ENCODE data around the gene XKR8. TPM values are rescaled to one million over a fixed set of nuclear protein-coding genes. Genes with fewer than 3 reads are reported as not detected.

The XKR8 gene
- total RNA-seq, 2 experiments from 2014 or later = 3.4 to 3.6 TPM

GRCh38 chr1:27951396-27951795 lies 8.4 kb upstream of the XKR8 start:
- H3K4me3 Mint-ChIP-seq = no peak overlapping the region
- no peak for DNase-seq
- POLR2A ChIA-PET = interaction anchor here (1.2 kb wide), 1 partner anchor 12 kb away, joined by 3 read pairs; no protein-coding TSS in a partner anchor
- no peaks in the 10 kb centered on the region for H3K4me1 Mint-ChIP-seq (ENCODE audit: low read depth)
- no peak for ATAC-seq
- no peaks in the 10 kb centered on the region for H3K27me3 Mint-ChIP-seq
- no peaks in the 10 kb centered on the region for H3K9me3 Mint-ChIP-seq
- CTCF ChIA-PET = interaction anchor here (1.3 to 4.0 kb wide), 2 partner anchors 11 to 94 kb away, joined by 3 to 26 read pairs; no protein-coding TSS in a partner anchor
- intact Hi-C loops (cut with micrococcal nuclease) = no loop called here
- H3K36me3 Mint-ChIP-seq (ENCODE audit: low read depth) = no peaks in the 10 kb centered on the region
- no peak overlapping the region for H3K27ac Mint-ChIP-seq
- TF ChIP-seq, protein P1, sequence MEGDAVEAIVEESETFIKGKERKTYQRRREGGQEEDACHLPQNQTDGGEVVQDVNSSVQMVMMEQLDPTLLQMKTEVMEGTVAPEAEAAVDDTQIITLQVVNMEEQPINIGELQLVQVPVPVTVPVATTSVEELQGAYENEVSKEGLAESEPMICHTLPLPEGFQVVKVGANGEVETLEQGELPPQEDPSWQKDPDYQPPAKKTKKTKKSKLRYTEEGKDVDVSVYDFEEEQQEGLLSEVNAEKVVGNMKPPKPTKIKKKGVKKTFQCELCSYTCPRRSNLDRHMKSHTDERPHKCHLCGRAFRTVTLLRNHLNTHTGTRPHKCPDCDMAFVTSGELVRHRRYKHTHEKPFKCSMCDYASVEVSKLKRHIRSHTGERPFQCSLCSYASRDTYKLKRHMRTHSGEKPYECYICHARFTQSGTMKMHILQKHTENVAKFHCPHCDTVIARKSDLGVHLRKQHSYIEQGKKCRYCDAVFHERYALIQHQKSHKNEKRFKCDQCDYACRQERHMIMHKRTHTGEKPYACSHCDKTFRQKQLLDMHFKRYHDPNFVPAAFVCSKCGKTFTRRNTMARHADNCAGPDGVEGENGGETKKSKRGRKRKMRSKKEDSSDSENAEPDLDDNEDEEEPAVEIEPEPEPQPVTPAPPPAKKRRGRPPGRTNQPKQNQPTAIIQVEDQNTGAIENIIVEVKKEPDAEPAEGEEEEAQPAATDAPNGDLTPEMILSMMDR (IDR thresholded peaks at IDR 0.05) = no peak

GRCh38 chr1:27952147-27952546 lies 7.6 kb upstream of the XKR8 start:
- no peak overlapping the region for H3K4me3 Mint-ChIP-seq
- ChIA-PET POLR2A (interaction anchor here (0.7 to 1.2 kb wide), 2 partner anchors 11 to 182 kb away, joined by 3 read pairs; no protein-coding TSS in a partner anchor), CTCF (interaction anchor here (1.3 to 4.0 kb wide), 2 partner anchors 12 to 94 kb away, joined by 3 to 26 read pairs; no protein-coding TSS in a partner anchor)
- no peaks in the 10 kb centered on the region for H3K27me3 Mint-ChIP-seq
- DNase-seq (no peak), ATAC-seq (no peak)
- TF ChIP-seq, protein P1 (IDR thresholded peaks at IDR 0.05) = no peak
- intact Hi-C loops (cut with micrococcal nuclease) = no loop called here
- no peaks in the 10 kb centered on the region for H3K36me3 Mint-ChIP-seq (ENCODE audit: low read depth)
- H3K9me3 Mint-ChIP-seq = no peaks in the 10 kb centered on the region
- H3K27ac Mint-ChIP-seq = no peak overlapping the region
- no peaks in the 10 kb centered on the region for H3K4me1 Mint-ChIP-seq (ENCODE audit: low read depth)

GRCh38 chr1:27954186-27954585 lies 5.6 kb upstream of the XKR8 start:
- ATAC-seq = no peak
- H3K9me3 Mint-ChIP-seq = no peaks in the 10 kb centered on the region
- intact Hi-C loops (cut with micrococcal nuclease) = no loop called here

DNA sequence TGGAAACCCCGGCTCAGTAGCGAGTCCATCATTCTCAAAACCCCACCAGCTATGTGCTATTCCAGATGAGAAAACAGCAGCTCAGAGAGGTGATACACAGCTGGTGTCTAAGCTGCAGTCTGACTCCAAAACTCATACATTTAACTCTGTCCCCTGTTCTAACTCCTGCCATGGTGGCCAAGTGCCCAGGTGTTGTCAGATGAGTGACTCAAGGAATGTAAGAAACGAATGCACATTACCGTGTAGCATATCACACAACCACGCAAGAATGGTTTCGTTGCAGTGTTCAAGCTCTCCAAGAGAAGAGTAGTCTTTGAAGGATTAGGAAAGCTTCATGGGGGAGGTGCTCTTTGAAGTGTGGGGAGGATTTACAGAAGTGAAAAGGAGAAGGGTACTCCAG lies 4.7 kb upstream of the XKR8 start:
- no peak overlapping the region for H3K27ac Mint-ChIP-seq
- ChIA-PET POLR2A (no interaction called here), CTCF (interaction anchor here (0.8 to 2.3 kb wide), 2 partner anchors 14 to 254 kb away, joined by 3 to 7 read pairs; no protein-coding TSS in a partner anchor)
- peaks cover 6% of the 10 kb centered on the region for H3K4me1 Mint-ChIP-seq (ENCODE audit: low read depth)
- TF ChIP-seq, protein P1 (IDR thresholded peaks at IDR 0.05) = no peak
- no peaks in the 10 kb centered on the region for H3K27me3 Mint-ChIP-seq
- H3K36me3 Mint-ChIP-seq (ENCODE audit: low read depth) = no peaks in the 10 kb centered on the region
- no peaks in the 10 kb centered on the region for H3K9me3 Mint-ChIP-seq
- H3K4me3 Mint-ChIP-seq = no peak overlapping the region
- intact Hi-C loops (cut with micrococcal nuclease) = no loop called here
- ATAC-seq (no peak), DNase-seq (no peak)

More at GRCh38 chr1:27954186-27954585, 5.6 kb upstream of the XKR8 start:
- ChIA-PET POLR2A (no interaction called here), CTCF (interaction anchor here (2.3 kb wide), 1 partner anchor 13 kb away, joined by 7 read pairs; no protein-coding TSS in a partner anchor)
- TF ChIP-seq, protein P1 (IDR thresholded peaks at IDR 0.05) = no peak
- H3K27me3 Mint-ChIP-seq = no peaks in the 10 kb centered on the region
- no peak overlapping the region for H3K27ac Mint-ChIP-seq
- DNase-seq = no peak
- H3K4me1 Mint-ChIP-seq (ENCODE audit: low read depth) = peaks cover 4% of the 10 kb centered on the region
- H3K4me3 Mint-ChIP-seq = no peak overlapping the region
- H3K36me3 Mint-ChIP-seq (ENCODE audit: low read depth) = no peaks in the 10 kb centered on the region

- ATAC-seq = no peak
- intact Hi-C loops (cut with micrococcal nuclease) = no loop called here
- H3K9me3 Mint-ChIP-seq = no peaks in the 10 kb centered on the region
- POLR2A ChIA-PET = interaction anchor here (1.7 kb wide), 1 partner anchor 15 kb away, joined by 4 read pairs; no protein-coding TSS in a partner anchor
- H3K27me3 Mint-ChIP-seq = no peaks in the 10 kb centered on the region
- no peak overlapping the region for H3K4me3 Mint-ChIP-seq
- peaks cover 16% of the 10 kb centered on the region for H3K4me1 Mint-ChIP-seq (ENCODE audit: low read depth)
- TF ChIP-seq, protein P1 (IDR thresholded peaks at IDR 0.05) = no peak
- H3K27ac Mint-ChIP-seq = no peak overlapping the region
- CTCF ChIA-PET = interaction anchor here (0.7 to 1.3 kb wide), 4 partner anchors 10 to 25 kb away, joined by 3 to 5 read pairs (median 3); no protein-coding TSS in a partner anchor
- no peaks in the 10 kb centered on the region for H3K36me3 Mint-ChIP-seq (ENCODE audit: low read depth)
- DNase-seq = no peak
These were observed 3.0 kb upstream of the XKR8 start for GRCh38 chr1:27956761-27957160.

Measured in activated CD8-positive, alpha-beta T cell treated with anti-CD3 and anti-CD28 coated beads for 36 hours (primary cell).